HG03342 (cell line): ENCODE data around the gene TMEM115.

Experiments
- ATAC-seq: cut with Tn5 transposase; IDR thresholded peaks from one replicate; pipeline ENCODE4 v1.9.1; 2021; ENCODE audit warnings: mild to moderate bottlenecking, moderate library complexity; ENCODE audit not compliant: unreplicated experiment

Gene TMEM115

DNA sequence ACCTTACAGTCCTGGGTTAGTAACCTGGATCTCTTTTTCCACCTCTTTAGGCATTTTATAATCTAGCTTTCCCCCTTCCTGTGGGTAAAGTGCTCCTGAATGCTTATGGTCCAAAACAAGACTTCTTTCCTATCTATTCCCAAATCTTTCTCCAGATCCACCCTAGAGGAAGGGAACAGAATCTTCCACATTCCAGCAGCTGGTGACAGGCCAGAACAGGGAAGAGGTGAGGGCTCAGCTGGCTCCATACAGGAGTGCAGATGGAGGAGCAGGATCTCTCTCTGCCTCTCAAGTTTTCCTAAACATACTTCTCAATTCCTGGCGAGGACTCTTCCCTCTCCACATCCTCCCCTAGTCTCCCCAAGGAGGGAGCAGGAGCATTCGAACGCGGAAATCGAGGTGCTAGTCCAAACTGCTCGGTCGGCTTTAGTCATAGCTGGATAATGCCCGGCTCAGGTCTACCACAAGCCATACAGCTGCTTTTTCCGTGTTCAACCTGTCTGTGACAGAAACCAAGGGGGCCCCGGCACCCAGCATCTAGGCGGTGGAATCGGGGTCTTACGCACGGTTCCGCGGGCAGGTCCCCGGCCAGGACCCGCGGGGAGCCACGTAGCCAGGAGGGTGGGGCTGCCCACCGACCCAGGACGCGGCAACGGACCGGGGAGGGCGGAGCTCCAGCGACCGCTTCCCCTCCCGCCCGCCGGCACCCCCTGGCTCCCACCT lies 22.7 kb downstream of the TMEM115 start:
- peak; percentile 38 for ATAC-seq

DNA sequence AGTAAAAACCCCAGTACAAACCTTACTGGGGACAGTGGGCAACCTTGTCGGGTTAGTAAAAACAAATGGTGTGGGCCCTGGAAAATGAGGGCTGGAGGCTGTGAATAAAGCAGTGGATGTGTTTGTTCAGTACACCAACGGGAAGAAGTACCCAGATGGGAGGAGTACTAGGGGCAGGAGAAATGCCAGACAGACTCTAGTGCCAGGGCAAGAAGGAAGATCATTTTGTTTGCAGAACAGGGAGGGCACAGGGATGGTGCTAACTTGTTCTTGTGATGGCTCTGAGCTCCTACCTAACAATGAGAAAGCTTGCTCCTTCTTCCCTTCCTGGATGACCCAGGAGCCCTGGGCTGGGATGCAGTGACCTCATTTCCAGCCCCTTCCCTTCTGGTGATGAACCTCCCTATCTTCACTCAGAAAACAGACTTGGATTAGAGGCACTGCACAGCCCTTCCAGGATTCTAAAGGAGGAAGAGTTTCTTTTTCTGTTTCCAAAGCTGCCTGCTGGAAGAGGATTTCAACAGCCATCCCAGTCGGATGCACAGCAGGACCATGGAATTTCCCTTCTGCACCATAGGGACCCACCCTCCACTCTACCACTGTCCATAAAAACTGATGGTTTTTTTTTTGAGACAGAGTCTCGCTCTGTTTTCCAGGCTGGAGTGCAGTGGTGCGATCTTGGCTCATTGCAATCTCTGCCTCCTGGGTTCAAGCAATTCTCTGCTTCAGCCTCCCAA lies 24.8 kb downstream of the TMEM115 start:
- no peak for ATAC-seq

DNA sequence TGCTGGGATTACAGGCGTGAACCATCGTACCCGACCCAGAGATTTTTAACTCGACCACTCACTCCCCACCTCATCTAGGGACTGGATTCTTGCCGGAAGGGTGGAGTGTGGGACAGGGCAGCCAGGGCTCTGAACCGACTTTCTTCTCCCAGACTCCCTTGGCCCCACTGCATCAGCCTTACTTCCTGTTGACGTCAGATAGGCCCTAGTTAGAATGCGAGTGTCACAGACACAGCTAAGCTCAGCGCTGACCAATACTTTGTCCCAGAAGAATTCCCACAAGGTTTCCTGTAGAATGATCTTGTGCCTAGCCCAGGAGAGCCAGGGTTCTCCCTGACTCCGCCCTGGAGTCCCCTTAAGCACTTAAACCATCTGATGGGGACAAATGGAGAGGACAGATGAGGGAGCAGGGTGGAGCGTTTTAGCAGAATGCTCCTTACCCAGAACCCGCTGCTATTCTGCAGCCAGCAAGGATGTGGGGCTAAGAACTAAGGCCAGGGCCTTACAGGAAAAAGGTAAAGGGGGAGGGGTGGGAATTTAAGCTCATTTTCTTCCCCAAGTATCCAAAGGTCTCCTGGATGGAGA lies 25.5 kb downstream of the TMEM115 start:
- no peak for ATAC-seq

DNA sequence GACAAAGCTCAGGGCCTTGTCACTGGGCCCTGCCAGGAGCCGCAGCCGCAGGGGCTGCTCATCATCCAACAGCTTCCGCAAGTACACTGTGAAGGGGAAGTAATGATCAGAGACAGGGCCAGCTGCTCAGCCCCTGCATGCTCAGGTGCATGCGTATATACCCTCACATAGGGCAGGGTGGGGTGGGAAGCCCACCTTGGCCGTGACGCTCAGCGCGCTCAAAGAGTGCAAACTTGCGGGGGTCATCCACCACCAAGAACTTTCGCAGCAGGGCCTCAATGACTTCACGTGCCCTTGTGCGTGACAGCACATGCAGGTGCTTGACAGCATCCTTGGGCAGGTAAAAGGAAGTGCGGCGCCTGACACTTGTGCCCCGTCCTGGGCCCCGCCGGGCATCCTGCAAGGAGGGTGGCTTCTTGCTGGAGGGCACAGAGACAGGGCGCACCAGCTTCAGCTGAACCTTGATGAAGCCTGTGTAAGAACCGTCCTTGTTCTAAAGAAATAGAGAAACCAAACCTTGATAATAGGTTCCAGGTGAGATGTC lies 27.9 kb downstream of the TMEM115 start:
- ATAC-seq = no peak

DNA sequence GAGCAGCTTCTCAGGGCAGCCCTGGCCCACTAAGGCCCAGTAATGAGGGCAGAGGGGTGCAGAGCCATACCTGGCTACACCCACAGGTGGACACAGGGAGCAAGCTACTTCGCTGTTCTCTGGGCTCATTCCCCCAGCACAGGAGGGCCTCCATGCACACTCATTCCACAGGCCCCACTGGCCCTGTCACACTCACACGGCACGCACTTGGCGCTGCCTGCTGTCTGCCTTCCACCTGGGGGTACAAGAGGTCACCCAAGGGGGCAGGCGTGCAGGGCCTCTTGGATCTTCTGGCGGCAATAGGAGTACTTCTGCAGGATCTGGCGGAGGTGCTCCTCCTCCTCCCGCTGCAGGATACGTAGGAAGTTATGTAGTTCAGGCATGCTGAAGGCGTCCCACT lies 29.0 kb downstream of the TMEM115 start:
- ATAC-seq = no peak

DNA sequence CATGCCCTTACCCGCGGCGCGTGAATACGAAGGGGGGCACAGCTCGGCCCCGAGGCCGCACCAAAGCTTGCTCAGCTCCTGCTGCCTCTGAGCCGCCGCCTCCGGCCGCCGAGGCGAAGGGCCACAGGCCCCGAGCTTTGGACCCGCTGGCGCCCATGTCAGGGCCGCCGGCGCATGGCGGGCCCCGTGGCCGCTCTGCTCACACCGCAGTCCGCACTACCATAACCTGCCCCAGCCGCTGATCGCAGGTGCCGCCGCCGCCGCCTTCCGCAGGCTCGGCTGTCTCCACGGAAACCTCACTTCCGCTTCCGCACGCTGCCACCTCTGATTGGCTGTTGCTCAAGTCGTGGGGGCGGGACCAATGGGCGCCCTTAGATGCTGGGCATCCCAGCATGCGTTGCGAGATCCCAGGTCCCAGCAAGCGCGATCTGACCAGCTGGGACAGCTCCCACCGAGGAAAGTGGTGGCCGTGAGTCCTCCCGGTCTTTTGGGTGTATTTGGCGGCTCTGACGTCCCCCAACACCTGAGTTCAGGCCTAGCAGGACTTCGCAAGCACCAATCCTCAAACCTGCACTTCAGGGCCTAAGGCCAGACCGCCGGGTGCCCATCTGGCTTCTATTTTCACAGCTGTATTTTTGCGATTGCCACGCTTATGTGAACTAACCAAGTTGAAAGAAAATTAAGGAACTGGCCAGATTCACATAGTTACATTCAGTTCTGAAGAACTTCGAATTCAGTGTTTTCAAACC lies 31.2 kb downstream of the TMEM115 start, which contains the start of gene TUSC2:
Gene TUSC2 (minus strand): TSS at position 281 of the 749 bp plus-strand sequence. CDS start 124 bp downstream, at position 157.
- peak; percentile 90 for ATAC-seq

DNA sequence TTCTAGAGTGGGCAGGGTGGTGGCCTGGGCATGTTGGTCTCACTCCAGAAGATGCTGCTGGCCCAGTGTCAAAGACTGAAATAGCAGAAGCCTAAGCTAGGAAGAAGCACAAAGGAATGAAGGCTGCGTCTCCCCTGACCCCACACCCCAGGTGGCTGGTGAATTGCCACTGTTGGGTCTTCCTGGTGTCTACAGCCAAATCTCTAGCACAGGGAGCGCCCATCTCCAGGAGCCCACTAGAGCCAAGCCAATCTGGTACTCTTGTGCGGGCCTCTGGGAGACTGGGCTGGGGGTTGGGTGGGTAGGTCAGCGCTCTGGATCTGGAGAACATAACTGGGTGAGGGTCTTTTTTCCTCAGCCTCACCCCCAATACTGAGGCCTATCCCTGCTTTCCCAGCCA lies 32.2 kb downstream of the TMEM115 start:
- no peak for ATAC-seq

DNA sequence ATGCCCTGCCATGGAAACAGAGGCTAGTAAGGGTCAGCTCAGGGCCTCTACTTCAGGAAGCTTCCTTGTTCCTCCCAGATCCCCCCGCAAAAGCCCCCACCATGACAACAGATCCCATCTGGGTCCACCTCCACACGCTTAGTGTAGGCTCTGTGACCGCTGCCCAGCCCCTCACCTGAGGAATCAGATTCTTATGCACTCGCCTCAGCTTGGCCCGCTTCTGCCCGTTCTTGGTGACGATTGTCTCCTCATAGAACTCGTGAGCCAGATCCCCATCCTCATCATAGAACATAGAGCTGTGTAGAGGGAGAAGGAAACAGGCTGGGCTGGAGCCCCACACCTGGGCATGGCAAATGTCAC lies 33.2 kb downstream of the TMEM115 start:
- no peak for ATAC-seq

DNA sequence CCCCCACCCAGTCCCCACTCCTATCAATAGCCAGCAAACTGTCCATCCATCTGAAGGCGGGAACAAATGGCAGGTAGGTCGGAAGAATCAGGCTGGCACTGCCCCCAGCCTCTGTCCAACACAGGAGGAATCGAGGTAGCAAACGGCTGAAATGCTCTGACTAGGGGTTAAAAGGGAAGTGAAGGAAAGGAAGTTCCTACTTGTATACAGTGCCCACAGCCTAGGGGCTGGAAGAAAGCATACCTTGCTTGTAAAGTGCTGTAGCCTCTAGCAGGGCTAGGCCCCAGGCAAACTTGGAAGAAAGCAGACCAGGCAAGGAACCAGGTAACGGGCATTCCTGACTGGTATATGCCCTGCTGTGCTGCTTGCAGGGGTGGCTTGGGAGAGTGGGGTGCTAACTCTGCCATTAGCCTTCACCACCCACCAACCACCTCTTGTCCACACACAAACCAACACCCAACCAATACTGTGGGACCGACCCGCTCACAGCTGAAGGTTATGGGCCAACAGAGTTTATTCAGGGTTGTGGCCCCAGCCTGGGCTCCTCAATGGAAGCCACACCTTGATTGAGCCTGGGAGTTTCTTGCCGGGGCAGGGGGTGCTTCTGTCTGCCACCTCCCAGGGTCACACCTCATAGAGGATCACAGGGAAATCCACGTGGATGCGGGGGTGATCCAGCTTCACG lies 33.7 kb downstream of the TMEM115 start:
- ATAC-seq = no peak

DNA sequence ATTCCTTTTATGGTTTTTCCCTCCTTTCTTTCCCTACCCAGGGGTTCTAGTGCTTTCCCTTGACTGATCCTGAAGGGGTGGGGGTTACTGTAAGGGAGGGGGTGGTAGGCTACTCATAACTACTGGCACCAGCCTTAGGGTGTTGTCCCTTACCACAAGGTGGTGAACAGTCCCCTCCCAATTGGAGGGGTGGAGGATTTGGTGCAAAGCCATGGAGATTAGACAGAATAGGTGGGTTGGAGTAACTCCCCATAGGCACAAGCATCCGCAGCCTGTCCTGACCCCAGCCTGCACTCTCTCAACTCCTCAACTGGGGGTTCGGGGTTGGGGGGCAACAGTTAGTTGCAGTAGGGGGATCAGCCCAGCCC lies 34.2 kb downstream of the TMEM115 start:
- ATAC-seq = no peak

DNA sequence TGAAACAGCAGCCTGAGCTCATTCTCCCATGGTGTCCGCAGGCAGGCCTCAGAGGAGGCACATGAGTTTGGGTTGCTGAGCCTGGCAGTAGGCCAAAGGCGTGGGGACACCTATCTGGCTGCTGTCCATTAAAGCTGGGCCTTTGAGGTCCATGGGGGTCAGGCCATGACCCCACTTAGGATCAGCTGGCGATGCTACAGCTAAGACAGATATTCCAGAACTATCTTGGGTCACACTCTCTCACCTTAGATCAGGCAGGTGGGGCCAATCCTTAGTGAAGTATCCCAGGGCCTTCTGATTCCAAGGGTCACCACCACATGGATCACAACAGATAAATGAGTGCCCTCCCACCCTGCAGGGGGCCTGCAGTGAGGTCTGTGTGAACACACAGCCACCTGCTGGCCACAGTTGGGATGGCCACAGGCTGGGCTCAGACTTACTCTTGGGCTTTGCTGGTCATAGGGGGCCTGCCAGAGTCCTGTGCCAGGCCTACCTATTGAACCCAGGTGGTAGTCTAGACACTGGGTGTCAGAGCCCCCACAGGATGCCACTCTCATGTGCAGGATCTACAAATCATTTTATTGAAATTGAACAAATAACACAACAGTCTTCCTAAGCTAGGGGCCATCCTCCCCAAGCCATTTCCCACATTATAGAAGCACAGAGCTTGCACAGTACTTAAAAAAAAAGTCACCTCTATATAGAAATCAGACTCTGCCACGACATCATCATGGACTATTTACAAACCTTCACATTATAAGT lies 34.8 kb downstream of the TMEM115 start:
- ATAC-seq = no peak

DNA sequence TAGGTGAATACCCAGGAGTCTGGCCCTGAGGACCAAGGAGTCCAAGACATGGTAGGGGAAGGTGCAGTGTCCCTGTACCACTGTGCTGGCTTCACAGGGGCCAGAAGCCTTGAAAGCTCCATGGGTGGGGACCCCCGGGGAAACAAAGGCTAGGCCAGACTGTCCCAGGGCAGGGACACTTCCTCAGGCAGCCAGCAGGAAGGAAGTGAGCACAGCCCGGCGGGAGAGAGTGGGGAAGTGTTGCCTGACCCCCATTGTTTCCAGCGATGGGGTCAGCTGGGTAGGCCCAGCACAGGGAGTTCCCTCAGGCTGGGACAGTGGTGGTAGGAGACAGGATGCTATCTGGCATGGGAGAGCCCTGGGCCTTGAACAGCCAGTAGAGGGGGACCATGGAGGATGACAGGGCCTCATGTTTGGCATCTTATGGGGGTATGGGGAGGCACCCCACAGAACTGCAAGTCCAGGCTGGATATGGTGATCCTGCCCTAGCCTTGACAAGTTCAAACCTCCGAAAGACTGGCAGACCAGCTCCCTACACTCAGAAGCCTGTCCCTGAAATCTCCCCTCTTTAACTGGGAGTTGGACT lies 35.6 kb downstream of the TMEM115 start:
- ATAC-seq = no peak

DNA sequence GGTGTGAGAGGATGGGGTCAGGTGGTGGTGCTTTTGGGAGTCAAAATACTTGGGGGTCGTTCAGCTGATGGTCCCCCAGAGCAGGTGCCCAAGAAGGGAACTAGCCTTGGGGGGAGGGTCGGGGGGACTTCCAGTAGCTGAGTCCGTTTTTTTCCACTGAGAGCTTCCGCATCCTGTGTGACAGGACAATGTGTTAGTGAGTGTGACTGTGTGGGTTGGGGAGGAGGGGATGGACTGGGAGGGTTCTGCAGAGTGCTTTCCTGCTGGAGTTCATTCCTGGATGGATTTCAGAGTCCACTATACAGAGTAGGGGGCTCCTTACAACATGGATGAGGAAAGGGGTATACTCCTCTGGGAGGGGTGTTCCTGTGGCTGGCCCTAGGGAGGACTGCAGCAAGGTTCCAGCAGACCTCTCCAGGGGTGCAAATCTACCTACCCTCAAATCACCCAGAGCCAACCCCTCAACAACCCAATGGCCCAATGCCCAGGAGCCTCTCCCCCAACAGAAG lies 36.2 kb downstream of the TMEM115 start:
- no peak for ATAC-seq

DNA sequence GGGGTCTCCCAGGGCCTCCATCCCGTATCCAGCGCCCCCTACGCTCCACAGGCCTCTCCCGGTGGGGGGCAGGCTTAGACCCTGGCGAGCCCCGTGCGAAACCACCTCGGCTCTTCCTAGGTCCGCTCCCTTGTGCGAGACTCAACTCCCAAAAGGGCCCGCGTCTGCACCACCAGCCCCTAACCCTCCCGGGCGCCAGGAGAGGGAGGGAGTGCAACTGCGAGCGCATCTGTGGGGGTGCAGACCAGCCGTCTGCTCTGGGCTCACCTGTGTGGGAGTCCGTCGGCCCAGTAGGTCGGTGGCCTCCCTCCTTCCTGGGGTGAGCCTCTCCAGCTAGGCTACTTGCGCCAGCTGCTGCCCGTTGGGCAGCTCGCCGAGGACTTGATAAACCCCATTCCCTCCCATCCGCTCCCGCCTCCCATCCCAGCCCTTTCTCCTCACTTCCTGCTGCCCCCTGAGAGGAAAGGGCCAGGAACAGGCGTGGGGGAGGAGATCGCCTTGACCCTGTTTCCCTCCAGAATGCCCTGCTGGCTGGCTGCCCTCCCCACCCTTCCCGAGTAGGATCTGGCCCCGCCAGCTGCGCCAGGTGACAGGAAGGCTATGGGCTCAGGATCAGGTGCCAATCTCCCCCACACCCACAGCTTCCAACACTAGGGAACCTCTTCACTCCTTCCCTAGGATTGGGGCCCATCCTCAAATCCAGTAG lies 36.8 kb downstream of the TMEM115 start, which contains the start of gene HYAL2:
Gene HYAL2 (minus strand): TSS at position 360 of the 706 bp plus-strand sequence. CDS start 2,256 bp downstream, outside the sequence.
- ATAC-seq = no peak

DNA sequence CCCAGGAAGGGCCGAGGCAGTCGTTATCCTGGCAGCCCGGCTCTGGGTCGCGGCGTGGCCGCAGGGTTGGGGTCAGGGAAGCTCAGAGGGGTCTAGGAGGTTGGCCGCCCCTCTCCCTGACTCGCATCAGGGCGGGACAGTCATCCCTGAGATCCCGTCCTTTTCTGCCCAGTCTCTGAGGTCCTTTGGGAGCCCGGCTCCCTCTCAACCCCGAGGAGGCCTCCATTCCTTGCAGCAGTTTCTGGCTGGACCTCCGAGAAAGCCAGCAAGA lies 37.3 kb downstream of the TMEM115 start:
- no peak for ATAC-seq

DNA sequence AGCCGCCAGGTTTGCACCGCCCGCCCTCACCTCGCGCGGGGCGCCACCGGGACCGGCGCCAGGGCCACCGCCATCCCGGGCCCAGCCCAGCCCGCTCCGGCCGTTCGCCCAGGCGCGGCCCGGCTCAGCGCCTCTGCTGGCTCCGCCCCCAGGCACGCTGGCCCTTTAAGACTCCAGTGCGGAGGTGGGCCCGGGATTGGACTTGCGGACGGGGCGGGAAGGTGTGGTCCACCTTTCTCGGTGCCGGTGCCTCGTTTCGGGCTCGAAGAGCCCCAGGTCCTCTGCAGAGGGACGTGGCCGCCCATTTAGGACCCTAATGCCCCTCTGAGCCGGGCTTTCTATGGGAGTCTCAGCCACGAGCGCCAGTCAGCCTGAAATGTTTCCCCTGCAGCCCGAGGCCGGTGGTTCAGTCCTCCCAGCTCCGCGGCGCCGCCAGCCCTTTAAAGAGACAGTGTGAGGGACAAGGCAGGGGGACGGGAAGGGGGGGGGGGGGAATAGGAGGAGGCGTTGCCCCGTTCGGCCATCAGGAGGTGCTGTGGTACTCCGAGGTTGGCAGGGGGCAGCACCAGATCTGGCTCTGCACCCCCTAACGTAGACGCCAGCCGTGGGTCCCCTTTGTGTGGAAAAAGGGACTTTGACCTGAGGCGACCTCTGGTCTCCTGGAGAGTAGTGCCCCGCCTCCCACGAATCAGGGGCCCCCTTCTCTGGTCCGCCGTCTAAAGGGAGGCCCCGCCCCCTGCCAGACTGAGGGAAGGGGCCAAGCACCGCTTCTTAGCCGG lies 37.8 kb downstream of the TMEM115 start:
- ATAC-seq = peak; percentile 64

DNA sequence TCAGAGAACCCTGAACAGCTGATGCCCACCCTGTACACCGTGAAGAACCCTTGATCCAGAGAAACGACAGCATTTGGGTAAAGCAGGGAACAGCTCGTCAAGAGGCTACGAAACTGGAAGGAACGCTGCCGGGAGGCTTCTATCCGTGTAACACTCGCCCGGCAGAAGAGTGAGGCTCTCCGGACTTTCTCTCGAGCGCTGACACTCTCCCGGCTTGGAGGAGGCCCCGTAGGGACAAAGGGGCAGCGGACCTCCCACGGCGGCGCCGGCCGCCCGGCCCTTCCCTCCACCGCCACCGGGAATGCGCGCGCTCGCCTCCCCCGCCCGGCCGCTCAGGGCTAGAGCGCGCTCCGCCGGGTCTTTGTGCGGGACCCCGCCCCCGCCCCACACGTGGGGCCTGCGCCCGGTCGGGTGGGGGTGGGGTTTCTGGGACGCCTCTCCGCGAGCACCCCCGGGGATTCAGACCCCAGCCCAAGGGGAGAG lies 38.4 kb downstream of the TMEM115 start:
- ATAC-seq = peak; percentile 36
